Ovary (tissue), 9 donors: ENCODE data around the gene SORCS2. TPM values are rescaled to one million over a fixed set of nuclear protein-coding genes. Genes with fewer than 3 reads are reported as not detected.

Experiments used
- DNase-seq, 5 donors: peaks; one replicate each; pipeline ENCODE4 v3.0.0-alpha.2; 2019 to 2020
- H3K27ac ChIP-seq, 2 donors: fragments of 200-600 bp; one replicate each; pipeline versions ENCODE4 v1.5.1 to v1.8.0; 2019 to 2022
- H3K27me3 ChIP-seq: fragments of 200-600 bp; one replicate; pipeline ENCODE4 v1.8.0; 2022
- H3K36me3 ChIP-seq: fragments of 200-600 bp; sonication (generic); one replicate; pipeline ENCODE4 v1.5.1; 2019
- H3K4me1 ChIP-seq: one replicate; pipeline ENCODE4 v1.8.1; 2013; ENCODE audit warnings: mild to moderate bottlenecking, moderate library complexity; ENCODE audit not compliant: insufficient read depth
- H3K4me3 ChIP-seq: fragments of 200-600 bp; sonication (generic); one replicate; pipeline ENCODE4 v1.5.1; 2017
- H3K9me3 ChIP-seq, 2 donors: fragments of 200-600 bp in 1 of 2; sonication (generic) in 1 of 2; one replicate each; pipeline versions ENCODE4 v1.5.1 to v1.8.1; 2013 to 2019; ENCODE audit warnings: mild to moderate bottlenecking in 1 of 2, moderate library complexity in 1 of 2
- CTCF ChIP-seq, 3 donors: fragments of 450-650 bp in 2 of 3; fragments of 200-600 bp in 1 of 3; IDR thresholded peaks; one replicate each; pipeline versions ENCODE4 v1.5.1 to v1.8.0; 2016 to 2022; ENCODE audit warnings: antibody characterized with exemption in 3 of 3, mild to moderate bottlenecking in 1 of 3
- EP300 ChIP-seq: sonication (generic); formaldehyde crosslinking; IDR thresholded peaks from one replicate; pipeline ENCODE4 v1.6.1; 2017; ENCODE audit warnings: antibody characterized with exemption
- POLR2A ChIP-seq: fragments of 450-650 bp; IDR thresholded peaks from one replicate; pipeline ENCODE4 v1.6.1; 2017; ENCODE audit warnings: antibody characterized with exemption, mild to moderate bottlenecking, moderate library complexity
- WGBS, 3 donors: extraction: QIAGEN DNeasy Blood & Tissue Kit in 1 of 3; methylation state at CpG; one replicate each; pipeline versions ENCODE4 v1.1.5 to v1.1.7; 2013 to 2017; 5-methylcytosine and 5-hydroxymethylcytosine counted together
- intact Hi-C, 4 donors: fragments of 100-400 bp; cut with DNase I; formaldehyde crosslinking; loops; one replicate each; pipeline versions ENCODE4 v1.11.0 to v1.15.1; 2022 to 2023
- polyA plus RNA-seq, 2 donors: library from polyadenylated mRNA; stranded (reverse); fragments of 200-250 nt in 1 of 2; fragments of 350-450 nt in 1 of 2; fragmentation: Illumina TruSeq in 1 of 2; extraction: RNeasy Lipid Tissue Mini Kit (QIAGEN cat#74804) in 1 of 2; gene quantifications; one replicate each; pipeline ENCODE4 v1.2.3, GENCODE V29; 2013 to 2014
- total RNA-seq, 7 donors: library from RNA; depleted of rRNA in 2 of 7; stranded (reverse); fragments of >200 nt in 2 of 7; fragmentation: NEBNext Ultra II Directional in 3 of 7; extraction: Animal tissue kit (Norgen Biotek cat#: 25700) in 3 of 7; gene quantifications; one replicate each; pipeline versions ENCODE4 v1.1.0 to v1.2.4, GENCODE V29; 2016 to 2023
- donor health status: DM: no; HTN: no; CAD: no; lungs with moderate emphysema.
- donor health status: DM: no; HTN: no; CAD: no.
- donor health status: Bipolar disorder and iron deficiency.
- donor health status: DM: yes; HTN: yes; CAD: no.
- donor health status: DM: no; HTN: no; CAD: no.
- donor health status: DM: yes; HTN: yes; CAD: no.

Gene SORCS2
- total and polyA plus RNA-seq, 9 donors: 0.60 to 23.9 (median 7.1) TPM

- peaks cover 18% of the 10 kb centered on the region for H3K4me1 ChIP-seq
- intact Hi-C loops: no loop called here
- WGBS, 3 donors: 44 to 70% (median 61%) methylated on average over 7 of the region's 7 CpGs
- DNase-seq: no peak
- H3K27ac ChIP-seq: no peak overlapping the region
- H3K4me3 ChIP-seq: no peak overlapping the region
- H3K36me3 ChIP-seq: no peaks in the 10 kb centered on the region
- no peaks in the 10 kb centered on the region for H3K9me3 ChIP-seq
- no peaks in the 10 kb centered on the region for H3K27me3 ChIP-seq
- TF ChIP-seq EP300 (no peak), POLR2A (no peak), CTCF (IDR thresholded peaks at IDR 0.05) (no peak)
Observed at GRCh38 chr4:7511525-7511924, 319.2 kb downstream of the SORCS2 start.

GRCh38 chr4:7512428-7512827 lies 320.1 kb downstream of the SORCS2 start:
- Histone ChIP-seq H3K36me3 (no peaks in the 10 kb centered on the region), H3K4me1 (peaks cover 21% of the 10 kb centered on the region), H3K27me3 (no peaks in the 10 kb centered on the region), H3K27ac (peak overlapping the region in 1 of 2 donors; percentile 18), H3K9me3 (no peaks in the 10 kb centered on the region), H3K4me3 (no peak overlapping the region)
- WGBS, 3 donors: 66 to 78% (median 68%) methylated on average over 5 of the region's 5 CpGs
- peak in 3 of 5 donors; percentile 35 to 64 (median 44) for DNase-seq
- TF ChIP-seq CTCF (IDR thresholded peaks at IDR 0.05) (no peak), EP300 (no peak), POLR2A (no peak)
- intact Hi-C loops: no loop called here

DNA sequence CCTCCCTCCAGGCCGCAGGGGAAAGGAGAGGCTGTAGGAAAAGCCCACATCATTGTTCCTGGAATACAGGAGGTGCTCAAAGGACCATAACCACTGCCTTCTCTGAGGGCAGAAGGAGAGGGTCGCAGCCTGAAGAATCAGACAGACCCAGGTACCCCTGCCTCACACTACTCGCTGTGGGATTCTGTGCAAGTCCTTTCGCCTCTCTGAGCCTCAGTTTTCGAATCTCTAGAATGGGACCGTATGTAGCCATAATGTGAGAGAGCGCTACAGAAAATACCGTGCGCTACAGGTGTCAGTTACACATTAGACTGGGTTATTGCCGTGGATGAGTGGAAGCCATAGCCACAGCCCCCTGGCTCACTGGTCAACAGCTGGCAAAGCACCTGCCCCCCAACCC lies 320.6 kb downstream of the SORCS2 start:
- H3K27me3 ChIP-seq: no peaks in the 10 kb centered on the region
- WGBS, 3 donors: 85 to 87% (median 86%) methylated on average over 10 of the region's 10 CpGs
- H3K36me3 ChIP-seq: no peaks in the 10 kb centered on the region
- H3K9me3 ChIP-seq: no peaks in the 10 kb centered on the region
- no peak for DNase-seq
- TF ChIP-seq POLR2A: no peak
- no peak for TF ChIP-seq CTCF (IDR thresholded peaks at IDR 0.05)
- no peak for TF ChIP-seq EP300
- intact Hi-C loops: no loop called here
- H3K4me1 ChIP-seq: peaks cover 20% of the 10 kb centered on the region
- peak overlapping the region in 1 of 2 donors; percentile 18 for H3K27ac ChIP-seq
- H3K4me3 ChIP-seq: no peak overlapping the region

GRCh38 chr4:7513671-7514070 lies 321.3 kb downstream of the SORCS2 start:
- intact Hi-C loops: no loop called here
- no peak for TF ChIP-seq POLR2A
- no peak for TF ChIP-seq EP300
- TF ChIP-seq CTCF (IDR thresholded peaks at IDR 0.05): no peak
- H3K9me3 ChIP-seq: no peaks in the 10 kb centered on the region
- H3K4me3 ChIP-seq: no peak overlapping the region
- no peaks in the 10 kb centered on the region for H3K36me3 ChIP-seq
- no peaks in the 10 kb centered on the region for H3K27me3 ChIP-seq
- no peak overlapping the region for H3K27ac ChIP-seq
- DNase-seq: no peak
- peaks cover 20% of the 10 kb centered on the region for H3K4me1 ChIP-seq
- 89 to 91% (median 90%) methylated on average over 12 of the region's 12 CpGs for WGBS, 3 donors
